Breast epithelium (tissue), 4 donors: Measurements from ENCODE around the gene FAM149B1. TPM values are rescaled to one million over a fixed set of nuclear protein-coding genes. Genes with fewer than 3 reads are reported as not detected.
A peak's percentile ranks its signal among the peaks of the same experiment; 100 is the strongest.

Experiments used
- DNase-seq, 2 donors: peaks; one replicate each; pipeline ENCODE4 v3.0.0-alpha.2; 2019; ENCODE audit warnings: low spot score in 2 of 2
- H3K27ac ChIP-seq, 2 donors: fragments of 200-600 bp; sonication (generic) in 1 of 2; one replicate each; pipeline ENCODE4 v1.5.1; 2016 to 2019; ENCODE audit warnings: mild to moderate bottlenecking in 1 of 2
- H3K27me3 ChIP-seq, 2 donors: fragments of 200-600 bp; sonication (generic) in 1 of 2; one replicate each; pipeline versions ENCODE4 v1.5.1 to v1.6.0; 2017 to 2019; ENCODE audit warnings: control low read depth in 1 of 2, mild to moderate bottlenecking in 1 of 2
- H3K36me3 ChIP-seq: fragments of 200-600 bp; one replicate; pipeline ENCODE4 v1.5.1; 2019
- H3K4me1 ChIP-seq, 2 donors: fragments of 200-600 bp; sonication (generic); one replicate each; pipeline ENCODE4 v1.5.1; 2016 to 2019; ENCODE audit warnings: control low read depth in 1 of 2
- H3K4me3 ChIP-seq, 3 donors: fragments of 200-600 bp; sonication (generic); 1 replicate in 2 of 3; 2 replicates in 1 of 3; pipeline ENCODE4 v1.5.1; 2016 to 2019; ENCODE audit warnings: mild to moderate bottlenecking in 3 of 3, moderate library complexity in 2 of 3
- H3K9me3 ChIP-seq, 2 donors: fragments of 200-600 bp; sonication (generic) in 1 of 2; one replicate each; pipeline ENCODE4 v1.5.1; 2016 to 2019; ENCODE audit warnings: control low read depth in 1 of 2
- CTCF ChIP-seq, 3 donors: fragments of 450-650 bp; IDR thresholded peaks; one replicate each; pipeline ENCODE4 v1.5.1; 2016 to 2017; ENCODE audit warnings: antibody characterized with exemption in 3 of 3, mild to moderate bottlenecking in 3 of 3, moderate library complexity in 3 of 3
- POLR2A ChIP-seq: fragments of 450-650 bp; IDR thresholded peaks from one replicate; pipeline ENCODE4 v1.6.1; 2016; ENCODE audit warnings: antibody characterized with exemption, mild to moderate bottlenecking, moderate library complexity
- POLR2AphosphoS5 ChIP-seq, 3 donors: sonication (generic); formaldehyde crosslinking; IDR thresholded peaks; one replicate each; pipeline ENCODE4 v1.6.1; 2017; ENCODE audit warnings: antibody characterized with exemption in 3 of 3
- intact Hi-C: fragments of 100-400 bp; cut with DNase I; formaldehyde crosslinking; loops from one replicate; pipeline ENCODE4 v1.15.1; 2023; ENCODE audit warnings: low total_unique reads
- total RNA-seq, 3 donors: library from RNA; depleted of rRNA; stranded (reverse); fragments of >200 nt; gene quantifications; one replicate each; pipeline ENCODE4 v1.1.0, GENCODE V29; 2016

Gene FAM149B1
- total RNA-seq, 3 donors from 2014 or later: 19.4 to 24.6 (median 19.7) TPM

- no peak for DNase-seq
- no peaks in the 10 kb centered on the region for H3K9me3 ChIP-seq
- no peak for TF ChIP-seq POLR2AphosphoS5 (IDR thresholded peaks at IDR 0.05)
- TF ChIP-seq CTCF (IDR thresholded peaks at IDR 0.05): no peak
- no peak for TF ChIP-seq POLR2A
- no peaks in the 10 kb centered on the region for H3K36me3 ChIP-seq
- intact Hi-C loops: no loop called here
- H3K4me3 ChIP-seq: peak overlapping the region; percentile 76 to 89 (median 82)
- H3K27me3 ChIP-seq: no peaks in the 10 kb centered on the region
- no peaks in the 10 kb centered on the region for H3K4me1 ChIP-seq
- peak overlapping the region; percentile 89 to 93 for H3K27ac ChIP-seq
Observed at GRCh38 chr10:73247509-73248258, 79.8 kb downstream of the FAM149B1 start.

- Histone ChIP-seq H3K27ac (peak overlapping the region; percentile 89 to 93), H3K4me3 (no peak overlapping the region), H3K27me3 (no peaks in the 10 kb centered on the region), H3K36me3 (no peaks in the 10 kb centered on the region), H3K4me1 (no peaks in the 10 kb centered on the region), H3K9me3 (no peaks in the 10 kb centered on the region)
- intact Hi-C loops: no loop called here
- TF ChIP-seq POLR2AphosphoS5 (IDR thresholded peaks at IDR 0.05): no peak
- TF ChIP-seq CTCF (IDR thresholded peaks at IDR 0.05): no peak
- no peak for TF ChIP-seq POLR2A
- DNase-seq: no peak
Observed at GRCh38 chr10:73248259-73248724, 80.4 kb downstream of the FAM149B1 start.

GRCh38 chr10:73251683-73252444 is 83.9 kb downstream of the FAM149B1 start:
- intact Hi-C loops: no loop called here
- TF ChIP-seq POLR2AphosphoS5 (IDR thresholded peaks at IDR 0.05) (no peak), POLR2A (no peak), CTCF (IDR thresholded peaks at IDR 0.05) (no peak)
- H3K27me3 ChIP-seq: no peaks in the 10 kb centered on the region
- peak overlapping the region; percentile 93 for H3K27ac ChIP-seq
- H3K4me3 ChIP-seq: peak overlapping the region; percentile 61 to 96 (median 78)
- H3K9me3 ChIP-seq: no peaks in the 10 kb centered on the region
- DNase-seq: no peak
- no peaks in the 10 kb centered on the region for H3K36me3 ChIP-seq
- no peaks in the 10 kb centered on the region for H3K4me1 ChIP-seq

- TF ChIP-seq POLR2AphosphoS5 (IDR thresholded peaks at IDR 0.05) (peak; percentile 77 to 92 (median 85)), CTCF (IDR thresholded peaks at IDR 0.05) (peak in 1 of 3 donors; percentile 13), POLR2A (peak; percentile 45)
- peak; percentile 90 to 96 for DNase-seq
- Histone ChIP-seq H3K4me3 (peak within 1 kb of the TSS; percentile 61 to 96 (median 78)), H3K27ac (peak within 1 kb of the TSS; percentile 93), H3K9me3 (no peaks in the 10 kb centered on the region), H3K4me1 (no peaks in the 10 kb centered on the region), H3K27me3 (no peaks in the 10 kb centered on the region), H3K36me3 (no peaks in the 10 kb centered on the region)
- intact Hi-C loops: no loop called here
Observed at GRCh38 chr10:73252445-73253224, 84.7 kb downstream of the FAM149B1 start, which contains the start of gene MRPS16. Gene MRPS16 (minus strand): TSS chr10:73252644. CDS start chr10:73252482, 162 bp downstream.
